Measurements from ENCODE around the gene BCKDK.

DNA sequence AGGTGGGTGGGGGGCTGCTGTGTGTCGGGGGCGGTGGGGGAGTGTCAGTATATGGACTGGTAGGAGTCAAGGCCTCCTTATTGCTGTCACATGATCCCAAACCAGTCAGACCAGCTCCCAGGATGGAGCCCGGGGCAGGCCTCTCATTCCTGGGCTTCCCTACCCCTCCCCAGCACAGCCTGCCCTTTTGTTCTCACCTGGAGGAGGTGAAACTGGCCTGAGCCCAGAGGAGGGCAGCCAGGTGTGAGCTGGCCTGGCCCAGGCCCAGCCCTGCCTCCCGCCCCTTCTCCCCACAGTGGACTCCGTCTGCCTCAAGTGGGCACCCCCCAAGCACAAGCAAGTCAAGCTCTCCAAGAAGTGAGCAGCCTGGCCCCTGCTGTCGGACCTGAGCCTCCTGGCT is 22.7 kb downstream of the BCKDK start:
- no peak for TF ChIP-seq EZH2 (IDR thresholded peaks at IDR 0.05)
- no peak for TF ChIP-seq POLR2AphosphoS5 (IDR thresholded peaks at IDR 0.05; ENCODE audit: borderline replicate concordance, low read depth, low read length)
